NCI-H82 (cell line): ENCODE data around the gene SLC25A23.
A peak's percentile ranks its signal among the peaks of the same experiment; 100 is the strongest.
"Not testable (repeated sequence)": the region's sequence is repeated elsewhere in the genome, so short reads cannot be mapped to it uniquely, and the experiment has no call there.

Experiments used
- DNase-seq: peaks from one replicate; lab custom pipeline; 2025; lab: John Stamatoyannopoulos, UW

SLC25A23 gene

DNA sequence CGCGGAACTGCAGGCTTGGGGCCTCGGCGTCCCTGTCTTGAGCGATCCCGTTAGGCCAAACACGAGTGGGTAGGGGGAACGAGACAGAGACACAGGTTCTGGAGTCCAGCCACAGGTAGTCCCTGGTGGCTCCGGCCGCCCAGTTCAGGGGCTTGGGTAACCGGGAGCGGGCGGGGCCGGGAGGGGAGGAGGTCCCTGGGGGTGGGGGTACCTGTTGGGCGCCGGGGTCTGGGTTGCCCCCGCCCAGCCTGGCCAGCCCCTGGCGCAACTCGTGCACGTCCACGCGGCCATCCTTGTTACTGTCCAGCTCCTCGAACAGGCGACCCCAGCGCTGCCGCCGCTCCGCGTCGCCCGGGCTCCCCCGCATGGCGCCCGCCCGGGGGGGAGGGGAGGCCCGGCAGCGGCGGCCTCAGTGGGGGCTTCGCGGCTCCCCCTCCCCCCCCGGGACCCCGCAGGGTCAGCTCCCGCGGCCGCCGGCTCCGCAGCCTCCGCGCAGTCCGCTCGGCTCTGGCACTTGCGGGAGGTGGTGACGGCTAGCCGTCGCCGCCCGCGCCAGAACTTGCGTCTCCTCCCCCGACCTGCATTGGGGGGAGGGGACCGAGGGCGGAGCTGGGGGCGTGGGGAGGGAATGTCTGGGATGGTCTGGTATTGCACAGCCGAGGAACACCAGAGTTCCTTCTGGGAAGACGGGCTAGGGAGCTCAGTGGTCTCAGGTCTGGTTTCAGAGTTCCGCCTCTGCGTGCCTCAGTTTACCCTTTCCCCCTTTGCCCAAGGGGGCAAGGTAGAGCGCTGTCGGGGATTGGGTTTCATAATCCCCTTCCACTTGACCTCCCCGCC, at the start of gene SLC25A23:
SLC25A23 (minus strand) TSS at position 531 of the 837 bp plus-strand sequence; CDS start at position 367, 164 bp downstream.
- peak; percentile 73 for DNase-seq

DNA sequence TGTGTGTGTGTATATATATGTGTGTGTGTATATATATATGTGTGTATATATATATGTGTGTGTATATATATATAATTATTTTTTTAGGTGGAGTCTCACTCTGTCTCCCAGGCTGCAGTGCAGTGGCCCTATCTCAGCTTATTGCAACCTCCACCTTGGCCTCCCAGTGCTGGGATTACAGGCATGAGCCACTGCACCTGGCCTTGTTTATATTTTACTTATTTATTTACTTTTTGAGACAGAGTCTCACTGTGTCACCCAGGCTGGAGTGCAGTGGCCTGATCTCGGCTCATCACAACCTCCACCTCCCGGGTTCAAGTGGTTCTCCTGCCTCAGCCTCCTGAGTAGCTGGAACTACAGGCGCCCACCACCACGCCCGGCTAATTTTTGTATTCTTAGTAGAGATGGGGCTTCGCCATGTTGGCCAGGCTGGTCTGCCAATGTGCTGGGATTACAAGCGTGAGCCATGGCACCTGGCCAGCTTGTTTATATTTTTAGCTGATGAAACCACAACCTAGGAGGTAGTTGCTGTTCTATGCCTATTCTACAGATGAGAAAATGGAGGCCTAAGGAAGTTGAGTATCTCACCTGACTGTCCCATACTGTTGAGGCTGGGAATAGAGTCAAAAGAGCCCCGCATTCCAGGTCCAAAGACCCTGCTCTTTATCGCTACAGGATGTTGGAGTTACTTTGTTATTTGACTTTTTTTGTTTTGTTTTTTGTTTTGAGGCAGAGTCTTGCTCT, 48.6 kb upstream of the SLC25A23 start:
- DNase-seq = not testable (repeated sequence)

DNA sequence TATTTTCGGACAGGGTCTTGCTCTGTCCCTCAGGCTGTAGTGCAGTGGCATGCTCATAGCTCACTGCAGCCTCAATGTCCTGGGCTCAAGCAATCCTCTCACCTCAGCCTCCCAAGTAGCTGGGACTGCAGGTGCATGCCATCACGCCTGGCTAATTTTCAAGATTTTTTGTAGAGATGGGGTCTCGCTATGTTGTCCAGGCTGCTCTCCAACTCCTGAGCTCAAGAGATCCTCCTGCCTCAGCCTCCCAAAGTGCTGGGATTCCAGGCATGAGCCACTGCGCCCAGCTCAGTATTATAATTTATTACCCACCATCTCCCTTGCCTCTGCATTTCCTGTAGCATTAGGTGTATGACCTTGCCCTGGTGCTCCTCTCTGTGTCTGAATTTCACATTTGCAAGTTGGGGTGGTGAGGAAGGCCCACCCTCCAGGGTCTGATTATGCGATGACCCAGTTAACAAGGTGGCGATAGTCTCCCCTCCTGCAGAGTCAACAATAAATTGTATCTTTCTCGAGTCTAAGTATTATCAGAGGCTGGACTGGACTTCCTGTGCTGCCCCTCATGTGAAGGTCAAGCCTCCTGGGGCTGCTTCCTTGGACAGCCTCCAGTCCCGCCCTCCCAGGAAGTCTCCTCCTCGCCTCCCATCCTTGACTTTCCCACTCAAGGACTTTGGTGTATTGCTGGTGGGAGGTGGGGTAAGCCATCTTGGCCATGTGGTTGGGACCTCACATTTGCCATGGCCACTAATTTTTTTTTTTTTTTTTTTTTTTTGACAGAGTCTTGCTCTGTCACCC, 44.0 kb upstream of the SLC25A23 start:
- DNase-seq = no peak

DNA sequence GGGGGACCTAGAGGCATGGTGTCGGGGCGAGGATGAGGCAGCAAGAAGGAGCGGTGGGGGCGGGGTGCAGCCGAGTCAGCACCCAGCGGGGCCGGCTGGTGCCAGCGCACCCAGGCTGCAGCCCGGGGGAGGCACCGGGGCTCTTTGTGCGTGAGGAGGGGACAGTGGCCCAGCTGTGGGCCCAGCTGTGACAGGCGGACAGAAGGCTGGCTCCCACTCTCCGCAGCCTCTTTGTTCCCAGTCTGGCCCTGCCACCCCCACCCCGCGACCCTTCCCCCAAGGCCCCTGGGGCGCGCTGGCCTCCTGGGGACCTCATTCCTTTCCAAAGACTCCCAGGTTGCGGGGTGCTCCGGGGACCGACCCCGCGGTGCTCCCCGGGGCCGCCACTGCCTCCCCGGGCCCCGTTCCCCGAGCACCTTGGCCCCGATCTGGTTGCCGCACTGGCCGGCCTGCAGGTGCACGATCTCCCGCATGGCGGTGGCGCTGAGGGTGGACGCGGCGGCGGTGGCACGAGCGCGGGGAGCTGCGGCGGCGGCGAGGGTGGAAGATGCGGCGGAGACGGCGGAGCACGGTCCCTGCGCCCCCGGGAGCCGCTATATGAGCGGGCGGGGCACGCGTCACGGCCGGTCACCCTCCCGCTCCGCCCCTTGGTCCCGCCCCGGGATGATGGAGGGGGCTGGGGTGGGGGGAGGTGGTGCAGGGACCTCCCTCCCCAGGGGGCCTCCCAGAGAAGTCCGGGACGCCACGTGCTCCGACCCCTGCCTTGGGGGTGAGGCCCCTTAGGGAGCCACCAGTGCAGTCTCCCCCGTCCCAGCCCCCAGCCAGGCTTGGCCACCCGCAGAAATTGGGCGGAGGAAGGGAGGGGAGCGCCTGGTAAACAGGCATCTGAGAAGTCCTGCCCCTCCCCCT, 42.4 kb upstream of the SLC25A23 start, which contains the start of gene TUBB4A:
TUBB4A (minus strand) TSS at position 570 of the 909 bp plus-strand sequence; CDS start at position 473, 97 bp downstream.
- DNase-seq = peak; percentile 32

DNA sequence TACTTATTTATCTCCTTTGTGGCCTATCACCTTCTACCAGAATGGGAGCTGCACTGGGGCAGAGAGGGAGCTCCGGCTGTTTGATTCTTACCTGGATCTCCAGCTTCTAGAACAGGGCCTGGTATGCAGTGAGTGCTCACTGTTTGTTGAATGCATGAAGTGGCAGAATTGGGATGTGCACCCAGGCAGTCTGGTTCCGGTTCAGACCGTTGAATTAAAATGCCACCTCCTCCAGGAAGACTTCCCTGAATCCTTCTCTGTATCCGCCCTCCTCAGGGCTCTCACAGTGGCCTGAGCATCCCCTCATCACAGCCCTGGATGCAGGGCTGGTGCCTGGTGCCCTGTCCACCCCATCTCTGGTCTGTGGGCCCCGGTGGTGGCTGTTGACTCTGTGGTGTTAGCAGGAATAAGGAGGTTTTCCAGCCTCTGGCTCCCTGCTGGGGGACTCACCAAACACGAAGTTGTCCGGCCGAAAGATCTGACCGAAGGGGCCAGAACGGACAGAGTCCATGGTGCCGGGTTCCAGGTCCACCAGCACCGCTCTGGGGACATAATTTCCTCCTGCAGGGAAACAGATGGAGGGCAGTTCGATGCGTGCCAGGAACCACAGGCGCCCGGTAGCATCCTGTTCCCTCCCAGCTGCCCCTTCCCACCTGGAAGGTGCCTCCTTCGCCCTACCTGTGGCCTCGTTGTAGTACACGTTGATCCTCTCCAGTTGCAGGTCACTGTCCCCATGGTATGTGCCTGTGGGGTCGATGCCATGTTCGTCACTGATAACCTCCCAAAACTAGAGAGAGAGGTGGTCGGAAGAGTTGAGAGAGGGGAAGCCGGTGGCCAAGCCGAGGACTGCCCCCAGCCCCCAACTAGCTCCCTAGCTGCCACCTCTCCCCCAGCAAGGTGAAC, 41.5 kb upstream of the SLC25A23 start:
- no peak for DNase-seq

DNA sequence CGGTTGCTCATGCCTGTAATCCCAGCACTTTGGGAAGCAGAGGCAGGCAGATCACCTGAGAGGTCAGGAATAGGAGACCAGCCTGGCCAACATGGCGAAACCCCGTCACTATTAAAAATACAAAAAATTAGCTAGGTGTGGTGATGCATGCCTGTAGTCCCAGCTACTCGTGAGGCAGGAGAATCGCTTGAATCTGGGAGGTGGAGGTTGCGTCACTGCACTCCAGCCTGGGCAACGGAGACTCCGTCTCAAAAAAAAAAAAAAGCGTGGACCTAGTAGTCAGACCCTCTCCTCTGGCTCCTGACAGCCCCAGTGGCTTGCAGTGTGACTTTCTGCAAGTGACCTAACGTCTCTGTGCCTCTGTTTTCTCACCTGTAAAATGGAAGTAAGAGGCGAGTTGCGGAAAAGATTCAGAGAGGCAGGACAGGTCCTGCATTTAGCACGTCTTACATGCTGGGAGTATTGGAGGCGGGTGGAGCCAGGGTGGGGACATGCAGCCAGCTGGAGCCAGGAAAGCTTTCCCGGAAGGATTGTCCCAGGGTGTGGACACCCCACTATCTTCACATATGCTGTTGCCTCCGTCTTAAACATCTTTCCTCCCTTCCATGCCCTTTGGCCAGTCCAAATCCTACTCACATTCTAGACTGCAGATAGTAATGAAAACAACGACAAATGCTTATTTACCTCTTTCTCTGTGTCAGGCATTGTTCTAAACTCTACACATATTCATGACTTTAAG, 39.6 kb upstream of the SLC25A23 start:
- no peak for DNase-seq

DNA sequence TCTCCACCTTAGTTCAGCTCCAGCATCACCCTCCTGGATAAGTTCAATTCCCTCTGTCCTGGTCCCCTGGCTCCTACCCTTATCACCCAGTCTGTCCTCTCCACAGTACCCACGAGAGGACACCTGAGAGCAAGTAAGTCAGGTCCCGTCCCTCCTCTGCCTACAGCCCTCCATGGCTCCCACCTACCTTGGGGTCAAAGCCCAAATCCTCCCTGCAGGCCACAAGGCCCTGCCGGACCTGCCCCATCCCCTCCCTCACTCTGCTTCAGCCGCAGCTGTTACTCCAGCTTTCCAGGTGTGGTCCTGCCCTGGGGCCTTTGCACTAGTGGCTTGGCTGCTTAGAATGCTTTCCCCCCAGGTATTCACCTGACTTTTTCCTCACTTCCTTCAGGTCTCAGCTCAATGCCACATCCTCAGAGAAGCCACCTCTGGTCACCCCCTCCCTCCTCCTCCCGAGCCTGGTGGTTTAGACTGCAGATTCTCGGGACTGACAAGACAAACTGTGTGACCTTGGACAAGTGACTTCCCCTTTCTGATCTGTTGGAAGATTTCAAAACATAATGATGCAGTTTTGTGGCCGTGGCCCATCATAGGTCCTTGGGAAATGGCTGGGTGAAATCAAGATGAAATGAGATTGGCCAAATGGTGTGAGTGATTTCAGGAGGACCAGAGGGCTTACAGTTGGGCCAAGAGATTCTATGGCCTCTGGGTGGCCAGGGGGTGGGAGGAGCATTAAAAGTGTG, 38.9 kb upstream of the SLC25A23 start:
- no peak for DNase-seq

DNA sequence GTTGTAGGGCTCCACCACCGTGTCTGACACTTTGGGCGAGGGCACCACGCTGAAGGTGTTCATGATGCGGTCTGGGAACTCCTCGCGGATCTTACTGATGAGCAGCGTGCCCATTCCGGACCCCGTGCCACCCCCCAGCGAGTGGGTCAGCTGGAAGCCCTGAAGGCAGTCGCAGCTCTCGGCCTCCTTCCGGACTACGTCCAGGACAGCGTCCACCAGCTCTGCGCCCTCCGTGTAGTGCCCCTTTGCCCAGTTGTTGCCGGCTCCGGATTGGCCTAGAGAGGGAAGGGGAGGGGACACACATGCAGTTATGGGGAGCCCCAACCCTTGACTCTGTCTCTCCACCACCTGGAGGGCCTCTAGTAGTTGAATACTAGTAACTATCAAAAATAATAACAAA, 36.4 kb upstream of the SLC25A23 start:
- DNase-seq = no peak

DNA sequence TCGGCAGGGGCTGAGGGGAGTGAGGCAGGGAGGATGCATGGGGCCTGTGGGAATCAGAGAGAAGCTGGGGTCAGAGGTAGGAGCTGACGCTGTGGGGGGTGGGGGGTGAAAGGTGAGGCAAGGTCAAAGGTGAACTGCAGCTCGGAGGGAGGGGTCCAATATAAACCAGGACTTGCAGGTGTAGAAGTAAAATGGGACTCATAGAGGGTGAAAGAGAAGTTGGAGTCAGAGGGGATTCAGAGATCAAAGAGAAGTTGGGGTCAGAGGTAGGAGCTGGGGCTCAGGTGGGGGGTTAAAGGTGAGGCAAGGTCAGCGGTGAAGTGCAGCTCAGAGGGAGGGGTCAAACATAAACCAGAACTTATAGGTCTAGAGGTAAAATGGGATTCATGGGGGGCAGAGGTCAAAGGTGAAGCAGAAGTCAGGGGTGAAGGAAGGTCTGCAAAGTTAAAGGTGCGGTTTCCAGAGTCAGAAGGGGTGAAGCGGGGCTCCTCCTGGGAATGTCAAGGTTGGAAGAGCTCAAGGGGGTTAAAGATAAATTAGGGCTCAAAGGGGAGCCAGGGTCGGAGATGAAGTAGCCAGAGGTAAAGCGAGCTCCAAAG, 34.9 kb upstream of the SLC25A23 start:
- DNase-seq = no peak

DNA sequence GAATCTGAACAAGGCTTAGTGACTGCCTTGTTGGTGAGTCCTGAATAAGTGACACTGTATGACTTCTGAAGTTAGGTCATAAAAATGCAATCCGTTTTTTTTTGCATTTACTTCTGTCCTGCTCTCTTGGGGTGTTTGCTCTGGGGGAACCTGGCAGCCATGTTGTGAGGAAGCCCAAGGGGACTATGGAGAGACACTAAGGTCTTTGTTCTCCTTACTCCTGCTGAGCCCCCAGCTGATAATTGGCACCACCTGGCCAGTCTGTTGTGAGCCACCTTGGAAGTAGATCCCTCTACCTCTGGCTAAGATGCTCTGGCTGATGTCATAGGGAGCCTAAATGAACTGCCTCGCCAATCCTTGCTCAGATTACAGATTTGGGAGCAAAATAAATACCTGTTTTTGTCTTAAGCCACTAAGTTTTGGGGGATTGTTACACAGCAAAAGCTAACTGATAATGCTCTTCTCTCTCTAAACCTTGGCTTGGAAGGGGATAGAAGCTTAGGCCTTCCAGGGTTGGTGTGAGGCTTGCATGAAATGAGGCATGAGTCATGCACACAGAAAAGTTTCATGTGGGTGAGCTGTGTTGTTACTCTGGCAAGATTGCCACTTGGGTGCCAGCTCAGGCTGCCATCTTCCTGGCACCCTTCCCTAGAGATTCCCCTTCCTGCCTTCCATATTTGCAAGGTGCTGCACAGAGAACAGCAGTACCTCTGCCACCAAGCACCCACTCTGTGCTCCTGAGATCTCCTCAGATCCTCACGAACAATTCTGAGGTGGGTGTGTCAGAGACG, 32.4 kb upstream of the SLC25A23 start:
- DNase-seq = no peak

DNA sequence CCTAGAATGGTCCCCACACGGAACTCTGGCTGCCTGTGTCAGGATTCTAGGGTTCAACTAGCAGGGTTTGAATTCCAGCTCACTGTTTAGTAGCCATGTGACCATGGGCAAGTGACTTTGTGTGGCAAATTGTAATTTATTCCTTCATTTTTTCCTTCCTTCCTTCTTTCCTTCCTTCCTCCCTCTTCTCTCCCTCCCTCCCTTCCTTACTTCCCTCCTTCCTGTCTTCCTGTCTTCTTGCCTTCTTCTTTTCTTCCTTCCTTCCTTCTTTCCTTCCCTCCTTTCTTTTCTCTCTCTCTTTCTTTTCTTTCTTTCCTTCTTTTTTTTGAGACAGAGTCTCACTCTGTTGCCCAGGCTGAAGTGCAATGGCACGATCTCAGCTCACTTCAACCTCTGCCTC, 30.5 kb upstream of the SLC25A23 start:
- DNase-seq = no peak

DNA sequence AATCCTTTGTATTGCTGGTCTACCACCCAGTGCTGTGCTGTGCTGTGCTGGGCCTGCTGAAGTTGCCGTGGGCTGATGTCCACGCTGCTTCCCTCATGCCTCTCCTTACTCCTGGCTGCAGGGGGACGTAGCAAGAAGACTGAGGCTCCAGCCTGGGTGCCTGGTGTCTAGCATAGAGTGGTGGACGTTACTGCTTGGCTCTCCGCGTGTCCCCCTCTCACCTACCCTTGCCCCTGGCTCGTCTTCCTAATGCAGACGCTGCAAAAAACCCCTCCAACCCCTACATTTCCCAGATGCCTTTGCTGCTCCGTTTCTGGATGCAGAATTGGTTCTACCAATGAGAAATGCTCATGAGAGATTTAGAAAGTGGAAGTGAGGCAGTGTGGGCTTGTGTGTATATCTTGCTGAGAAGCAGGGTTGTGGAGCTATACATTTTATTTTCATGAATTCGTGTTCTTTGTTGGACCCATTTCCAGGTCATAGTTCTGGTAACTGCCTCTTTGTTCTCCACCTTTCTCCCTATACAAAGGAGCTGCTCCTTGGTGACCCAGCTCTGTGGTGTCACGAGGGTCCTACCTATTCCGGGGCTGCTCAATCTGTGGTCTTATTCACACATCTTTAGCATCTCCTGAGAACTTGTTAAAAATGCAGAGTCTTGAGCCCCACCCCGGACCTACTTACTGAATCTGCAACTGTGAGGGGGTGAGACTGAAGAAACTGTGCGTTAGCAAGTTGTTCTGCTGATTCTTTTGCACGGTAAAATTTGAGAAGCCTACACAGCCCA, 29.9 kb upstream of the SLC25A23 start:
- no peak for DNase-seq

DNA sequence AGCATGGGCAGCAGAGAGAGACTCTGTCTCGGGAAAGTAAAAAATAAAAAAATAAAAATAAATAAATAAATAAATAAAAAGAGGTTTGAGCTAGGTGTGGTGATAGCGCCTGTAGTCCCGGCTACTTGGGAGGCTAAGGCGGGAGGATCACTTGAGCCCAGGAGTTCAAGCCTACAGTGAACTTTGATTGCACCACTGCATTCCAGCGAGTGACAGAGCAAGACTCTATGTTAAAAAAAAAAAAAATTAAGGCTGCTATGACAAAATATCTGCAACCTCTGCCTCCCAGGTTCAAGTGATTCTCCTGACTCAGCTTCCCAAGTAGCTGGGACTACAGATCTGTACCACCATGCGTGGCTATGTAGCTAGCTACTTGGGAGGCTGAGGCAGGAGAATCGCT, 25.2 kb upstream of the SLC25A23 start:
- DNase-seq = no peak

DNA sequence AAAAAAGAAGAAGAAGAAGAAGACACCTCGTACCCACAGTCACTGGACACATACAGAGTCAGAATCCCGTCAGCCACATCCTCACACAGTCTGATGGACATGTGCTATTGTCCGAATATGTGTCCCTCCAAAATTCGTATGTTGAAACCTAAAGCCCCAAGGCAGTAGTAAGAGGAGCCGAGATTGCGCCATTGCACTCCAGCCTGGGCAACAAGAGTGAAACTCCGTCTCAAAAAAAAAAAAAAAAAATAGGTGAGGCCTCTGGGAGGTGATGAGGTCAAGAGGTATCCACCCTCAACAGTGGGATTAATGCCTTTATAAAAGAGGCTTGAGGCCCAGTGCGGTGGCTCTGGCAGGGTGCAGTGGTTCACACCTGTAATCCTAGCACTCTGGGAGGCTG, 24.6 kb upstream of the SLC25A23 start:
- DNase-seq = no peak

DNA sequence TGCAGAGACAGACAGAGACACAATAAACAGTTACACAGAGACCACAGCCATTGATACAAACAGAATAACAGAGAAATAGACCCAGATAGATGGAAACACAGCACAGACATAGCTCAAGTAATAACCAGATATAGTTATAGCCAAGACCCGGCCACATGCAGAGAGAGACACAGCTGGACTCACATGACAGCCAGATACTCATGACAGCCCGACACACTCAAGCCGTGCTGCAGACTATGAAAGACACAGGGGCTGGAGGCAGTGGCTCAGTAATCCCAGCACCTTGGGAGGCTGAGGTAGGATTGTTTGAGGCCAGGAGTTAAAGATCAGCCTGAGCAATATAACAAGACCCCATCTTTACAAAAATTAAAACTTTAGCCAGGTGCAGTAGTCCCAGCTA, 23.6 kb upstream of the SLC25A23 start:
- no peak for DNase-seq

DNA sequence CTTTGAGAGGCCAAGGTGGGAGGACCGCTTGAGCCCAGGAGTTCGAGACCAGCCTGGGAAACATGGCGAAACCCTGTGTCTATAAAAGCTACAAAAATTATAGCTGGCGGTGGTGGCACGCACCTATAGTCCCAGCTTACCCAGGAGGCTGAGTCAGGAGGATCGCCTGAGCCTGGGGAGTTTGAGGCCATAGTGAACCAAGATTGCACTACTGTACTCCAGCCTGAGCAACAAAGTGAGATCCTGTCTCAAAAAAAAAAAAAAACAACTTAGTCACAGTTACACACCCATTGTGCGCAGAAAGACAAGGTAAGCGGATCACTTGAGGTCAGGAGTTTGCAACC, 22.7 kb upstream of the SLC25A23 start:
- no peak for DNase-seq
